GM12891 (cell line): ENCODE measurements around the gene CDC45.

Experiments
- DNase-seq: peaks from one replicate; pipeline ENCODE4 v3.0.0; 2011; ENCODE audit warnings: low spot score; ENCODE audit not compliant: insufficient read length
- FAIRE-seq: peaks from 2 replicates; lab custom pipeline; 2011; peaks lifted over from hg19 to GRCh38; lab: Jason Lieb, UNC
- PAX5 ChIP-seq: IDR thresholded peaks from 2 replicates; pipeline ENCODE4 v1.6.1; 2011; ENCODE audit warnings: low read length, moderate library complexity, mild to moderate bottlenecking; ENCODE audit not compliant: insufficient read depth, severe bottlenecking
- POLR2A ChIP-seq: IDR thresholded peaks from 2 replicates; pipeline ENCODE4 v1.6.1; 2011; ENCODE audit warnings: low read depth, low read length, control low read depth
- POLR2AphosphoS5 ChIP-seq: IDR thresholded peaks from 2 replicates; pipeline ENCODE4 v1.6.1; 2011; ENCODE audit warnings: low read depth, low read length, control low read depth
- POU2F2 ChIP-seq: IDR thresholded peaks from 2 replicates; pipeline ENCODE4 v1.6.1; 2011; ENCODE audit warnings: low read depth, mild to moderate bottlenecking, control low read depth, low read length, moderate library complexity
- SPI1 ChIP-seq: IDR thresholded peaks from 2 replicates; pipeline ENCODE4 v1.6.1; 2011; ENCODE audit warnings: low read depth, low read length, control low read depth
- TAF1 ChIP-seq: IDR thresholded peaks from 2 replicates; pipeline ENCODE4 v1.6.1; 2011; ENCODE audit warnings: low read depth, low read length, control low read depth

CDC45 gene

GRCh38 chr22:19522190-19522880 is 42.6 kb downstream of the CDC45 start:
- TF ChIP-seq POLR2A: no peak
- no peak for TF ChIP-seq PAX5
- no peak for TF ChIP-seq SPI1
- TF ChIP-seq TAF1: no peak
- TF ChIP-seq POLR2AphosphoS5: no peak
- TF ChIP-seq POU2F2: no peak
- no peak for FAIRE-seq
- DNase-seq: no peak

- FAIRE-seq (no peak), DNase-seq (no peak)
- no peak for TF ChIP-seq PAX5
- TF ChIP-seq SPI1: no peak
- TF ChIP-seq POU2F2: no peak
- TF ChIP-seq POLR2AphosphoS5: no peak
- TF ChIP-seq TAF1: no peak
- no peak for TF ChIP-seq POLR2A
Observed at GRCh38 chr22:19522881-19523239, 43.1 kb downstream of the CDC45 start.

DNA sequence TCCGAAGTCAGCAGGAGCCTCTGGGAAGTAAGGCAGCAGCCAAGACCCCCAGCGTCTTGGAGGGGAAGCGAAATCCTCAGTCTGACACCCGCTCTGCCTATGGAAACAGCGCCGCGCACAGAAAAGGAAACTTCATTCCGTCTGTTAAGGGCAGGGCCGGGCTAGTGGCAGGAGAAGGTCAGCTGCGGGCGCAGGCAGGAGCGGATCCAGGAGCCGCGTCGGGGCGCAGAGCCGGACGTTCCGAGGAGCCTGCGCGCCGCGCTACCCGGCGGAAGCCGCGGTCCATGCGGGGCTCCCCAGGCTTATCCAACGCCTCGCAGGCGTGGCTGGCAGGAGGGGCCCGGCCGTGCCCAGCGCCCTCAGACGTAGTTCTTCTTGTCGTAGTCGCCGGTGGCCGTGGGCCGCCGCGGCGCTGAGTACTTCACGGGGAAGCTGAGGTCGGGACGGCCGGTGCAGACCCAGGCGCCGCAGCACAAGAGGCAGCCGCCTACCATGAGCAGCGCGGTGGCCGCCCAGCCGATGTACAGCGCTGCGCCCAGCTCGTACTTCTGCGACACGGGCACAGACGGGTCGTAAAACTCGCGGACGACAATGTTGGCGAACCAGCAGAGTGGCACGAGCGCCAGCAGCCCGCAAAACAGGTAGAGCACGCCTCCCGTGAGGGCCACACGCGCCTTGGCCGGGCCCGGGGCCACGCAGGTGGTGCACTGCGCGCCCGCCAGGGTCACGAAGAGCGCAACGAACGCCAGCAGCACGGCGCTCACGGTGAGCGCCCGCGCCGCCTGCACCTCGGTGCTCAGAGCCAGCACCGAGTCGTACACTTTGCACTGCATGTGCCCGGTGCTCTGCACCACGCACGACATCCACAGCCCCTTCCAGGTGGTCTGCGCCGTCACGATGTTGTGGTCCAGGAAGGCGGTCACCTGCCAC is 43.8 kb downstream of the CDC45 start:
- TF ChIP-seq POLR2A (no peak), POU2F2 (no peak), POLR2AphosphoS5 (no peak), SPI1 (no peak), PAX5 (no peak), TAF1 (no peak)
- no peak for DNase-seq
- FAIRE-seq: peak; percentile 55

DNA sequence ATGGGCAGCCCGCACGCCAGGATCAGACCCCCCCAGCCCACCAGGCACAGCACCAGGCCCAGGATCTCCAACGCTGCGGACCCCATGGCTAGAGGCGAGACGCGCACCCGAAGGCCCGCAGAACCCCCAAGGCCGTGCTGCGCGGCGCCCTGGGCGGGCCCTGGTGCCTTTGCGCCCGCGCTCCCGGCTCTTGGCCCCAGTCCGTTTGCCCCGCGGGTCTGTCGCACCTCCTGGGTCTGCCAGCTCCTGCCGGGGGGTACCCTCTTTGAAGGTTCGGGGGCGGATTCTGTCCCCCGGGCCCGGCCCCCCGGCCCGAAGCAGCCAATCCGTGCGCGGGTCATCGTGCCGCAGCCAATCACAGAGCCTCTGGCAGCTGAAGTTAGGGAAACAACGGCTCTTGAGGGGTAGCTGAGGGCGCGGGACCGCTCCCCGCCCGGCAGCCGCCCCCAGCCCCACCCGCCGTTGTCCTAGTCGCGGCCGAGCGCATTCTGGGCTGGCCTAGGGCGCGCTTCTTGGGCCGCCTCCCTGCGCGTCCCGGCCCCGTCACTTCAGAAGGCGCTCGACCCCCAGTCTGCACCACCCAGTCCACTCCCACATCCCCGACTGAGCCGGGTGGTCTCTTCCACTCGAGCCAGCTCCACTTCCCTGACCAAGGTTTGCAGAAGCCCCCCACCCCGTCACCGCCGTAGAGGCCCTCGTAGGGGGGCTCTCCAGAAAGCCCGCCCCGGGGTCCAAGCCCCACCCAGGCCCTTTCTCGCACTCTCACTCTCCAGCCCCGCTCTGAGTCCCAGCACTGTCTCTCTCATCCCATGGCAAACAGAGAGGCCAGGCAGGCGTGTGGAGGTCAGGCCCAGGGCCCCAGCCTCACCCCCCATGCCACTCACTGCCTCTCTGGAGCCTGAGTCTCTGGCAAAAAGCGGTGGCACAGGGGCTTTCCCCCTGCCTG is 44.7 kb downstream of the CDC45 start, which contains the start of gene CLDN5:
Gene CLDN5, minus strand, starts transcription at position 241 of the 946 bp plus-strand sequence. Its CDS starts 155 bp downstream, at position 86.
- FAIRE-seq (no peak), DNase-seq (peak; percentile 56)
- TF ChIP-seq PAX5 (no peak), SPI1 (no peak), POU2F2 (no peak), POLR2AphosphoS5 (no peak), POLR2A (no peak), TAF1 (no peak)

DNA sequence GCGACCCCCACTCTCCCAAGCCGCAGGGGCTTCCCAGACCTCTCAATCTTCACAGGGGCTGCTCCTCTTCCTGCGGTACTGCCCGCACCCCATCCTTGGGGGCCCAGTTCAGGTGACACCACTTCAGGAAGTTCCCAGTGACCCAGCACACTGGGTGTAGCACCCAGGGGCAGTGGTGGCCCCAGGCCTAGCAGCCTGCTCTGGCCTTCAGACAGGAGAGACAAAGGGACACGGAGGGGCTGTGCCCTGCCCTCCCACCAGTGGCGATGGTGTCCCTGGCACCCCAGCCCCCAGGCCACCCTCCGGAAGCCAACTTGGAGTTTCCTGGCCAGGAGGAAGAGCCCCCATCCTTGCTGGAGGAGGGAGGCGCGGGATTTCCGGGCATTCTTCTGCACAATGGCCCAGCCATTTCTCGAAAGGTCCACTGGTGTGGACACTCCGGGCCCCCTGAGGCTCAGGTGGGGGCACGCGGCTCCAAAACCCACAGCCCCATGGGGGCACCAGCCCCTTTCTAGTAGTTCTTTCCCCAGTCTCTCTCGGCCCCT is 45.5 kb downstream of the CDC45 start:
- FAIRE-seq: no peak

DNA sequence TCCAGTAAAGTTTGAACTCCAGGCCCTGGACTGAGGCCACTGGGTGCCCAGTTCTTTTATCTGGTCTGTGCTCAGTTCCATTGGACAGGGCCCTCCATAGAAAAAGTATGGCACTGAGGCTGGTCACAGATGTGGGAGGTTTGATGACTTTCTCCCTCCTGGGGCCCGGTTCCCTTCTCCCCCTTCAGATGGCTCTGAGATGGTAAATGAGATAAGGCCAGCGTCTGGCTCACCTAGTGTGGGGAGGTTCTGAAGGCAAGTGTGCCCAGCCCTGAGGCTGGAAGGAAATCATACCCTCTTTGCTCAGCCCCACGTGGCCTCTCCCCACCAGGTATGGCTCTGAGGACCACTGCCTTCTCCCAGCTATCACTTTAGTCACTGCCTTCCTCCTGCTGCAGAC is 45.9 kb downstream of the CDC45 start:
- DNase-seq: no peak
- no peak for FAIRE-seq
- TF ChIP-seq POLR2AphosphoS5 (no peak), POLR2A (no peak), TAF1 (no peak), PAX5 (no peak), SPI1 (no peak), POU2F2 (no peak)

More for the DNA sequence above, 45.5 kb downstream of the CDC45 start:
- DNase-seq: no peak
- no peak for TF ChIP-seq POU2F2
- no peak for TF ChIP-seq SPI1
- TF ChIP-seq TAF1: no peak
- TF ChIP-seq POLR2A: no peak
- no peak for TF ChIP-seq PAX5
- no peak for TF ChIP-seq POLR2AphosphoS5

GRCh38 chr22:19526076-19526701 is 46.5 kb downstream of the CDC45 start:
- no peak for TF ChIP-seq PAX5
- TF ChIP-seq POLR2A: no peak
- no peak for TF ChIP-seq SPI1
- no peak for TF ChIP-seq TAF1
- no peak for TF ChIP-seq POLR2AphosphoS5
- no peak for TF ChIP-seq POU2F2
- no peak for FAIRE-seq
- DNase-seq: no peak

- DNase-seq (no peak), FAIRE-seq (no peak)
- TF ChIP-seq POU2F2: no peak
Observed at GRCh38 chr22:19526702-19527111, 47.0 kb downstream of the CDC45 start.

- TF ChIP-seq POU2F2 (no peak), POLR2A (no peak), SPI1 (no peak), POLR2AphosphoS5 (no peak), PAX5 (no peak), TAF1 (no peak)
- no peak for DNase-seq
- no peak for FAIRE-seq
Observed at GRCh38 chr22:19527321-19527721, 47.6 kb downstream of the CDC45 start.
